GM21381 (cell line): ENCODE measurements around the gene FHAD1.
A peak's percentile ranks its signal among the peaks of the same experiment; 100 is the strongest.

Experiments used
- ATAC-seq: cut with Tn5 transposase; IDR thresholded peaks from one replicate; pipeline ENCODE4 v1.9.1; 2021; ENCODE audit warnings: mild to moderate bottlenecking, moderate library complexity; ENCODE audit not compliant: unreplicated experiment

FHAD1 gene

DNA sequence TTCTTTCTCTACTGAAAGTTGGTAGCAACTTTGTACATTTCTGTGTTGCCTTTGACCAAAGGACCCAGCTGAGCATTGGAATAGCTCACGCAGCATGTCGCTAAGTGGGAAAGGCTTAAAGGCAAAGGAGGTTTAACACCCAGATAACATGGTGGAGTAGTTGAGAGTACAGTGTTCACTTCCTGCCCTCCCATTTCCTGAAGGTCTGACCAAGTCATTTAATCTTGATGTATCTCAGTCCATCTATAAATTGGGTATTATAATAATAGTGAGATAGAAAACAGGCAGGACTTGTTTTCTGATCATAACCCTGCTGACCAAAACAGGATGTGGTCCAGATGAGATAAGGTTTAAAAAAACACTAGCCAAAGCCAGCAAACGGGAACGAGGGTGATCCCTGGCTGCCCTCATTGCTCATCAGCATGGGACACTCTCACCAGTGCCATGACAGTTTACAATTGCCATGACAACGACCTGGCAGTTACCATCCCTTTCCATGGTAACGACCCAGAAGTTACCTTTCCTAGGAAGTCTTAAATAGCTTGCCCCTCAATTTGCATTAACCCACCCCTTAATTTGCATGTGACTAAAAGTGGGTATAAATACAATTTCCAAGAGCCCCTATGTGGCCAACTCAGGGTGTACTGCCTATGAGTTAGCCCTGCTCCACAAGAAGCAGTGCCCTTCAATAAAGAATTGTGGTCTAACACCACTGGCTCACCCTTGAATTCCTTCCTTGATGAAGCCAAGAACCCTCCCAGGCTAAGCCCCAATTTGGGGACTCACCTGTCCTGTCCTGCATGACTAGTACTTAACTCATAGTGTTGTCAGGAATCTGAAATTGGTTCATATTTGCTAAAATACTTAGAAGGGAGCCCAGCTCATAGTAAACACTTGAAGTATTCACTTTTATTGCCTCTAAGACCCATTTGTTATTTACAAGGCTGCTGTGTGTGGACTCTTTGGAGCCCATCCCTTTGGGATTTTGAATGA, 28.4 kb upstream of the FHAD1 start:
- ATAC-seq: no peak

DNA sequence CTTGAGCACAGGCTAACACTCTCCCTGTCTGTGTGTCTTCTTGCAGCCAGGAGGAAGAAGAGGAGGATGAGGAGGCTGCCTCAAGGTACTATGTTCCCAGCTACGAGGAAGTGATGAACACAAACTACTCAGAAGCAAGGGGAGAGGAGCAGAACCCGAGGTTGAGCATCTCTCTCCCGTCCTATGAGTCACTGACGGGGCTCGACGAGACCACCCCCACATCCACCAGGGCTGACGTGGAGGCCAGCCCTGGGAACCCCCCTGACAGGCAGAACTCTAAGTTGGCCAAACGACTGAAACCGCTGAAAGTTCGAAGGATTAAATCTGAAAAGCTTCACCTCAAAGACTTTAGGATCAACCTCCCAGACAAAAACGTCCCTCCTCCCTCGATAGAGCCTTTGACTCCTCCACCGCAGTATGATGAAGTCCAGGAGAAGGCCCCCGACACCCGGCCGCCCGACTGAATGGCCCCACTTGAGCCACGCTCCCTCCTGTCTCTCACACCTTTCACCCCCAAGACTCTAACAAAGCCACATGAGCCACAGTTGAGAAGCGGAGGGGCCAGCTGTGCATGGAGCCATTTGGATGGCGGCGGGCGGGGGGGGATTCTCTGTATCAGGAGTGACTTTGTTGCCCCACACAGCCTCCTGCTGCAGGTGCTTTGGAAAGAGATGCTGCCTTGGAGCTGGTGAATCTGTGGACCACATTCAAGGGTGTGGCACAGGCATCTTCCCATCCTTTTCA, 27.6 kb upstream of the FHAD1 start:
- no peak for ATAC-seq

DNA sequence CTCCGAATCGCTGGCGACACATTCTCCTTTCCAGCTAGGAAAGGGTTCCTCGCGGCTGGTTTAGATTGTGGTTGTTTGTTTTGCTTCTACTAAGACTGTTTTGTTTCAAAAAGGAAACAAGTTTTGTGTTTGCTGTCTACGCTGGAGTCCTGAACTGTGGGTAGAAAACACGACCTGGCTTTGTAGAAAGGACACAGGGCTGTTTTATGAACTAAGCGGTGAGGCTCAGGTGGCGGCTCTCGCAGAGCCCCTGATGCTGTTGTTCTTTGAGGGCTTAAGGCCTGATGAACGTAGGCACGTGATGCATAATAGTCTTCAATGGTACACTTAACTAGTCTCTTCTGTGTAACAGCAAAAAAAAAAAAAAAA, 27.0 kb upstream of the FHAD1 start:
- ATAC-seq: no peak

DNA sequence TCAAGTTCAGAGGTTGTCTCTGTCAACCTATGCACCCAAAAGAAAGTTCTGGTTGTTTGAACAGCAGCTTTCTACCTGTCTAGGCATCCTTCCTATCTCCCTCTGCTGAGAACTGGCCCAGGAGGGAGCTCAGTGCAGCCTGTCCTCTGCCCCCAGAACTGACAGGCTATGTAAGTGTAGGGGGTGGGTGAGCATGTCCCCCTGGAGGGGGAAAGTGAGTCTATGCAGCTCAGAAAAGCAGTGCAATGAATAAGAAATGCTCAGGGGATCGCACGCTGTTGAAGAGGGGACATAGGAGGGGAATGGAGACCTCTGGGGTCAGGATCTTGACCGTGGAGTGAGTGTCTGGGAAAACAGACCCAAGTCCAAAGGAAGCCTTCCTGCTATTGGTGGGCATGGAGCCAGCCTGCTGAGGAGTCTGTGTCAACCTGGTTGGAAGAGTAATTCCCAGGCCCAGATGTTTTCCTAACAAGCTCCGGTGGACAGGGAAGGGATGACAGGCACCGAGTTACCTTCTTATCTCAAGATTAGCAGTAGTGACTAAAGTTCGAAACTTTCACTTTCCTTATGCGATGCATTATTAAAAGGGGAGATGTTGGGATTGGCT, 26.1 kb upstream of the FHAD1 start:
- no peak for ATAC-seq

DNA sequence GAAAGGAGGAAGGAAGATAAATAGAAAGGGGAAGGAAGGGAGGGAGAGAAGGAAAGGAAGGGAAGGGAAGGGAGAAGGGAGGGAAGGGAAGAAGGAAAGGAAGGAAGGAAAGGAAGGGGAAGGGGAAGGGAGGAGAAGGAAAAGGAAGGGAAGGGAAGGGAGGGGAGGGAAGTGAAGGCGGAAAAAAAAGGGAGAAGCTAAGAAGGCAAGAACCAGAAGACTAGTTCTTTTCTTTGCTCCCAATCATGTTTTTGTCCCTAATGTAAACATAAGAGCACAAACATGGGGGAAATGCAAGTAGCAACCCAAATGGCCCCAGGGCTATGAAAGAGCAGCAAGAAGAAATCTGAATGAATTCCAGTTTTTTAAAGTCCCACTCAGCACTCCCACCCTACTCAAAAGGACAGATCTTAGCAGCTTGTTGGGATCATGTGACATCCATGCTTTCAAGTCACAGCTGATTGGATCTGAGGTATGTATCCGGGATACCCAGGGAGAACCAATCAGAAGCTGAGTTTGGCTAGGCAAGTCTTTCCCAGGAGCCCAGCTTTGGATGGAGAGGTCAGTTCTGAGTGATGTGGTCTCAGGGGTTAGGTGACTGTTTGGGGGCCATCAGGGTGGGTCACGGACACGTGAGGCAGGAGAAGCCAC, 24.2 kb upstream of the FHAD1 start:
- no peak for ATAC-seq

DNA sequence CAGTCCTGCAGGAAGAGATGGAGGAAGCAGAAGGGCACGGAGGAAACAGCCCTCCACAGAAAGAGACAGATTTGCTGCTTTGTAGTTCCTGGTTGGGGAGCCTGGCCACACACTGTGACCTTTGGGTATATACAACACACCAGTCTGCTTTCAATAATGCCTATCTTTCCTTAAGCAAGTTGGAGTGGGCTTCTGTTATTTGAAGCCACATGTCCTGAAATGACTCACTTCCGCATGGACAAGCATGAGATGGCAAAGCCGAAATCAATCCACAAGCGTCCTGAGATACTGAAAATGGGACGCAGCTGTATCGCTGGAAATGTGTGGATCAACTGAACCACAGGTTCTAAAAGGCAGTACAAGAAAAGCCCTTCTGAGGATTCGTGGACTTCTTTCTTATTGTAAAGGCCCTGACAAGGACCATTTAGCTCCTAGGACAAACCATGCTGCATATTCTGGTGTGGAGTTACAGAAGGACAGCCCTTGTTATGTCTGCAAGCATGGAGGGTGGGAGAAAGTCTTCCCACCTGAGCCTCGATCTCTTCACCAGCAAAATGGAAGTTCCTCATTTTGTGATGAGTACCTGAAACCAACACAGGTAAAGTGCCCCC, 22.7 kb upstream of the FHAD1 start:
- ATAC-seq: no peak

DNA sequence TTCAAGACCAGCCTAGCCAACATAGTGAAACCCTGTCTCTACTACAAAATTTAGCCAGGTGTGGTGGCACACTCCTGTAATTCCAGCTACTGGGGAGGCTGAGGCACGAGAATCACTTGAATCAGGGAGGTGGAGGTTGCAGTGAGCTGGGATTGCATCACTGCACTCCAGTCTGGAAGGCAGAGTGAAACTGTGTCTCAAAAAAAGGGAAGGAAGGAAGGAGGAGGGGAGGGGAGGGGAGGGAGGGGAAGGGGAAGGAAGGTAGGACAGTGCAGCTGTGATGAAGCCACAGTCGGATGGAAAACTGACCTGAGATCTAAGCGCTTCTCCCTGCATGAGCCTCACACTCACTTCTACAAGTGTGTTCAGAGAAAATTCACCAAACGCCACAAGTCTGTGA, 22.0 kb upstream of the FHAD1 start:
- ATAC-seq: no peak

DNA sequence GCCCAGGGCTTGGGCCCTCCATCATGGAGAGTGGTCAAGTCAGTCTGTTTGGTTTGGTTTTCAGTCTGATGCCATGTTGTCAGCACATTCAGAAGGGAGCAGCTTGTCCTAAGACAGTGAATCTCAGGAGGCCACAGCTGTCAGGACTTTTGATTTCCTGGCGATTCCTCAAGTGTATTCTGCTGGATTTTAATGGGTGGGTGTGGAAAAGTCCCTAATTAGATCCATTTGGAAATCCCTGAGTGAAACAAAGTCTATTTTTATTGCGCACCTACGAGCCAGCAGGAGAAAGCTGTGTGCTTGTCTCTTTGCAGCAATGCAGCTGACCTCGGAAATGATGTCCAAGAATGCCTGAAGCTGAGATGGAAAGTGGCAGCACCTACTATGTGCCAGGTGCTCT, 21.6 kb upstream of the FHAD1 start:
- no peak for ATAC-seq

DNA sequence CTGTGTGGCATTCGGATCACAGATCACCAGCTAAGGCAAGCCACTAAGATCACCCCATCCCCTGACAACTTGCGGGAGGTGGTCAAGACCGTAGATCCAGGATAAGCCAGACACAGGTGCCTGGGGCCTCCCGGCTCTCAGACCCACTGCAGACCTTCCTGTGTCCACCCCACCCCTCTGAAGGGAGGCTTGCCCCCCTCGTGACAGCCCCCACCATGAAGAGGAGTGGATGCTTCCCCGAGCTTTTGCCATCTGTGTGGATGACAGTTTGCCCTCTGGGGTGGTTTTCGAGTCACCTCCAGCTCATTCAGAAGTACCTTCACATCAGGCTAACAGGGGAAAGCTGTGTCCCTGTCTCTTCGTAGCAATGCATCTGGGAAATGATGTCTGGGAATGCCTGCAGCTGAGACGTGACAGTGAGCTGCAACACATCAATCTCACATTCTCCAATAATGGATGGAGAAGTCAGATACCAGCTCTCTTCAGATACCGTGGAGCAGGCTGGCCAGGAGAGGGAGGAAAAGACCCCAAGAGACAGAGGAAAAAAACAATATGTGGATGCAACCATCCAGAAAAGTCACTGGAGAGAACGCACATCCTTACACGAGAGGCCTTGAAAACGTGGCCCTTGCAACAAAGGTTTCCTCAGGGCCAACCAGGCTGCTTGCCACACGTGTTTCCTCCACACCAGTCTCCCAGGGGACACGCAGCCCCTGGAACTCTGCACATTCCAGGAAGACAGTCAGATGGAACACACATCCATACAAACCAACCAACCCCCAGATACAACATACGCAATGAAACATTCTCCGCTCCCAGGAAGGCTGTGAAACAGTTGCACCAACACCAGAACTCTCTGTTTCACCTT, 20.4 kb upstream of the FHAD1 start:
- no peak for ATAC-seq

DNA sequence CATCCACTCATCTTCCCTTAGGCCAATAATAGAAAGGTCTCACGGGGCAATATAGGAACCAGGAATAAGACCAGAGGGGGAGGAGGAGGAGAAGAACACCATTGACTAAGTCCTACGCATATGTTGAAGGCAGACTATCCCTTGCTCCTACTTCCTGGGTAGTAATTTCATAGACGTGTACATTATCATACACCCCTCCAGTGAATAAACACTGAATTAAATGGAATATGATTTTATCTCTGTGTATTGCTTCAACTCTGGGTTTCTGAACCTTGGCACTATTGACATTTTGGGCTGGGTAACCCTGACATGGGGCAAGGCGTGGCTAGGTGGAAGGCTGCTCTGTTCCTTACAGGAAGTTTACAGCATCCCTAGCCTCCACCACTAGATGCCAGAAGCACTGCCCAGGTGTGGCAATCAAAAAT, 17.3 kb upstream of the FHAD1 start:
- ATAC-seq: no peak

DNA sequence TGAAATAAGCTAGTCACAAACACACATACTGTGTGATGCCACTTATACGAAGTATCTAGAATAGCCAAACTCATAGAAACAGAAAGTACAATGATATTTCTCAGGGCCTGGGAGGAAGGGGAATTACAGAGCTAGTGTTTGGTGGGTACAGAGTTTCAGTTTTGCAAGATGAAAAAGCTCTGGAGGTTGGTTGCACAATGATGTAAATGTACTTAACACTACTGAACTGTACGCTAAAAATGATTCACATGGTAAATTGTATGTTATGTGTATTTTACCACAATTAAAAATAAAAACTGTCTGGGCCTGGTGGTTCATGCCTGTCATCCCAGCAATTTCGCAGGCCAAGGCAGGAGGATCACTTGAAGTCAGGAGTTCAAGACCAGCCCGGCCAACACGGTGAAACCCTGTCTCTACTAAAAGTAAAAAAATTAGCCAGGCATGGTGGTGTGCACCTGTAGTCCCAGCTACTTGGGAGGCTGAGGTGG, 15.3 kb upstream of the FHAD1 start:
- peak; percentile 98 for ATAC-seq

DNA sequence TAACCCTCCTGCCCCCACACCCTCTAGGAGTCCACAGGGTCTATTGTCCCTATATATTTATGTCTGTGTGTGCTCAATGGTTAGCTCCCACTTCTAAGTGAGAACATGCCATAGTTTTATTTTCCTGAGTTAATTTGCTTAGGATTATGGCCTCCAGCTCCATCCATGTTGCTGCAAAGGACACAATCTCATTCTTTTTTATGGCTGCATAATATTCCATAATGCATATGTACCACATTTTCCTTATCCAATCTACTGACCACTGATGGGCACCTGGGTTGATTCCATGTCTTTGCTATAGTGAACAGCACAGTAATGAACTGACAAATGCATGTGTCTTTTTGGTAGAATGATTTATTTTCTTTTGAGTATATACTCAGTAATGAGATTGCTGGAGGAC, 13.3 kb upstream of the FHAD1 start:
- no peak for ATAC-seq

DNA sequence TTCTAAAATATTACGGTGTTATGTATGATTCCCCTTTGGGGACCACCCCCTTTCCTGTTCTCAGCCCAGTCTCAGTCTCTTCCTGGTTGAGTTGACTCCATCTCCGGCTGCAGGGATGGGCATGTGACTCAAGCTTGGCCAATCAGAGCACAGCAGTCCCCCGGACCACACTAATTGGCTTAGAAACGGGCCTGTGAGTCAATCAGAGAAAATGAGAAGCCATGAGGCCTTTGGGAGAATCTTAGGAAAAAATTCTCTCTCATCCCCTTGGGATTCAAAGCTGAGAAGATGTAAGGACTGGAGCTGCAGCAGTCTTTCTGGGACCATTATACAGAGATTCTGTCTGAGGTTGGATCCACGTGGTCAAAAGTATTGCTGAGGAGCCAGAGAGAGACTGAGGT, 10.7 kb upstream of the FHAD1 start:
- ATAC-seq: no peak

DNA sequence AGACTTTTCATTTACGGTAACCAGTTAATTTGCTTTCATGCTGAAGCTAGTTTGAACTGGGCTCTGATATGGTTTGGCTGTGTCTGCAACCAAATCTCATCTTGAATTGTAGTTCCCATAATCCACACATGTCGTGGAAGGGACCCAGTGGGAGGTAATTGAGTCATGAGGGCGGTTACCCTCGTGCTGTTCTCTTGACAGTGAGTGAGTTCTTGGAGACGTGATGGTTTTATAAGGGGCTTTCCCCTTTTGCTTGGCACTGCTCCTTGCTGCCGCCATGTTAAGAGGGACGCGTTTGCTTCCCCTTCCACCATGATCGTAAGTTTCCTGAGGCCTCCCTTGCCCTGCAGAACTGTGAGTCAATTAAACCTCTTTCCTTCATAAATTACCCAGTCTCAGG, 10.3 kb upstream of the FHAD1 start:
- no peak for ATAC-seq

DNA sequence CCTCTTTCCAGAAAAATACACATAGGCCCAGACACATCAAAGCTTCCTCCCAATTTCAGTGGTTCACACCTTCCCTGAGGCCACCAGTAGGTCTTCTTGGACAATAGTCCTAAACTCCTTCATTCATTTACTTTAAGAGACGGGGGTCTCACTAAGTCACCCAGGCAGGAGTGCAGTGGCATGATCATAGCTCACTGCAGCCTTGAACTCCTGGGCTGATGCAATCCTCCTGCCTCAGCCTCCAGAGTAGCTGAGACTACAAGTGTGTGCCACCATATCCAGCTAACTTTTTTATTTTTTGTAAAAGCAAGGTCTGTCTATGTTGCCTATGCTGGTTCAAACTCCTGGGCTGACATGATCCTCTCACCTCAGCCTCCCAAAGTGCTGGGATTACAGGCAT, 8.2 kb upstream of the FHAD1 start:
- ATAC-seq: no peak

DNA sequence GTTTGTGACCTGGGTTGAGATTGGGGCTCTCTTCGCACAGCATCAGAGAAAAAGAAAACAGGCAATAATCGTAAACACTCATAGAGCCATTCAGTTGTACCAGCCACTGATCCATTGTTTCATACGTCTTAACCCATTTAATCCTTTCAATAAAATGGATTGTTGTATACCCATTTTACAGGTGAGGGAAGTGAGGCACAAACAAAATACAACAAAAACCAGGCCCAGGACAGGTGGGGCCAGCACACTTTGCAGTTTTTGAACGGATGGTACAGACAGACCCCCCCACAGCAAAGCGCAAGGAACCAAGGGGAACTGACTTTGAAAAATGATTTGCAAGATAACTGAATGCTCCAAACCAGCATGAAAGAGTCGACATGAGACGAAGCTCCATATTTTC, 4.3 kb upstream of the FHAD1 start:
- ATAC-seq: no peak

DNA sequence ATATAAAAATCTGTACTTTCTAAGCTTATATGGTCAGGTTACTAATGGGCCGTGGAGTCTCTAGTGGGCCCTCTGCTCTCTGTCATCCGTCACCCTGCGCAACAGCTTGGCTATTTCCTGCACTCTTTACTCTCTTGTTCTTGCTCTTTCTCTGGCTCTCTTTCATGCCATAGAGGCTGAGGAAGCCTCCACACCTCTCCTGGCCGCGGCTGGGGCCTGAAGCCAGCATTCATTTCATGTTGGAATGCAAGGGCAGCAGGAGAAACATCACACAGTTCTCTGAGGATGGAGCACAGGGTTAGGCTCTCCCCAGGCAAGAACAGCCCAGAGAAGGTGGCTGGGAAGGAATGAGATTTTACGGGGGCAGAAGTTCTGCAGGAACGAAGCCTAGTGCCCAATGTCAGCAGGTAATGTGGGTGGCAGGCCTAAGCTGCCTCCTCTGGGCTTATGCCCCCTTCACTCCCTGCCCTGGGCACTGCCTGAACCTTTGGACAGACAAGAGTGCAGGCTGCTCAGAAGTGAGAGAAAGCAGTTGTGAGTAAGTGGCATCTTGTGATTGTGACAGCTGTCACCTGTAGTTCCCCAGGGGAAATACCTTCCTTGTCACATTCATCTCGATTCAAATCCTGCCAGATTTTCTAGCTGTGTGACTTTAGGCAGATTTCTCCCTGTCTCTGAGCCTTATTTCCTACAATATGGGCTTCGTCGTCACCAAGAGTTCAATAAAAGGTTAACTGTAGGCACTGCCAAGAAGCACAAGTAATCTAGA, 3.6 kb upstream of the FHAD1 start:
- no peak for ATAC-seq

DNA sequence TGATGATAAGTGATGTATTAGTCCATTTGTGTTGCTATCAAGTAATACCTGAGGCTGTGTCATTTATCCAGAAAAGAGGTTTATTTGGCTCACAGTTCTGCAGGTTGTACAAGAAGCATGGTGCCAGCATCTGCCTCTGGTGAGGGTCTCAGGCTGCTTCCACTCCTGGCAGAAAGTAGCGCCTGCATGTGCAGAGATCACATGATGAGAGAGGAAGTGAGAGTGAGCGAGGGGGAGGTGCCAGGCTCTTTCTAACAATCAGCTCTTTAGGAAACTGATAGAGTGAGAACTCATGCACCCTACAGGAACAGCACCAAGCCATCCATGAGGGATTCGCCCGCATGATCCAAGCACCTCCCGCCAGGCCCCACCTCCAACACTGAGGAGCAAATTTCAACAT, 2.2 kb upstream of the FHAD1 start:
- no peak for ATAC-seq
